Fibroblast of the aortic adventitia (primary cell): ENCODE data around the gene SLC22A17. TPM values are rescaled to one million over a fixed set of nuclear protein-coding genes. Genes with fewer than 3 reads are reported as not detected.
A peak's percentile ranks its signal among the peaks of the same experiment; 100 is the strongest.

Experiments used
- DNase-seq: peaks from one replicate; pipeline ENCODE4 v3.0.0-alpha.2; 2010; ENCODE audit warnings: low read depth
- H3K4me3 ChIP-seq: 2 replicates; pipeline ENCODE4 v1.5.1; 2011; ENCODE audit warnings: low read depth, mild to moderate bottlenecking, control low read depth, low read length, moderate library complexity
- CTCF ChIP-seq: IDR thresholded peaks from 2 replicates; pipeline ENCODE4 v1.5.1; 2011; ENCODE audit warnings: mild to moderate bottlenecking, low read length, control low read depth, inconsistent platforms; ENCODE audit not compliant: insufficient read depth
- total RNA-seq: library from RNA; depleted of rRNA; stranded (reverse); fragments of >200 nt; gene quantifications from 2 replicates; pipeline ENCODE4 v1.2.3, GENCODE V29; 2012; ENCODE audit warnings: low replicate concordance

SLC22A17 gene
- total RNA-seq, 1 donor = 13.4 TPM

DNA sequence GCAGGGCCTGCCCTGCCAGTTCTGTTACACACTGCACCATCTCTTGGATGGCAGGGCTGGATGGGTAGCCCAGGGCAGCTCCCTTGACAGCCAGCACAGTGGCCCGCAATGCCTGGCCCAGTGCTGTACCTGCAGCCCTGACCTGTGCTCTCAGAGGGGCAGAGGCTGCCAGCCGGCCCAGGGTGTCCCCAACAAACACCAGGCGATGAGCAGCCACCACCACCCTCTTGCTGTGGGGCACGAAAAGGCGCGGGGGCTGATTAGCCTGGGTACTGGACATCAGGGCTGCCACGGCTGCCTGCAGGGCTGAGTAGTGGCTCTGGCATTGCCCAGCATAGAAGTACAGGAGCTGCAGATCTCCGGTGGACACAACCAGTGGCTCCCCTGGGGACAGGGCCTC is 4.6 kb upstream of the SLC22A17 start:
- no peak overlapping the region for H3K4me3 ChIP-seq
- no peak for TF ChIP-seq CTCF
- DNase-seq = no peak

- DNase-seq = no peak
- no peak overlapping the region for H3K4me3 ChIP-seq
- no peak for TF ChIP-seq CTCF
Observed at GRCh38 chr14:23356662-23357061, 4.0 kb upstream of the SLC22A17 start.

- no peak overlapping the region for H3K4me3 ChIP-seq
- no peak for TF ChIP-seq CTCF
- no peak for DNase-seq
Observed at GRCh38 chr14:23355871-23356435, 3.3 kb upstream of the SLC22A17 start.

GRCh38 chr14:23354990-23355389 is 2.3 kb upstream of the SLC22A17 start:
- no peak overlapping the region for H3K4me3 ChIP-seq
- TF ChIP-seq CTCF = no peak
- DNase-seq = no peak

DNA sequence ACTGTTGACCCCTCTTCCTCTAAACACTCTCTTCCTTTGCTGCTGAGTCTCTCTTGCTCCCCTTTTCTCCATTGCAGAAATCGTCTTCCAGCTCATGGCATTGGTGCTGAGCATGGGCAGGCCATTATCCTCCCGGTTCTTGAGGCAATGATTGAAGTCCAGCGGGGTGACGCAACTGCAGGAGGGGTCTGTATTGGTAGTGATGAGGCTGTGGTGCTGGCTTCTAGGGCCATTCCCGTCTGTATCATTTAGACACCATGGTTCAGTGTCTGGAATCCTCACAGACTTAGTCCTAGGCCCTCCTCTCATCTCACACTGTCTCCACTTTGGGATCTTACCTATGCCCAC is 720 bp upstream of the SLC22A17 start:
- no peak for TF ChIP-seq CTCF
- no peak for DNase-seq
- no peak overlapping the region for H3K4me3 ChIP-seq

GRCh38 chr14:23351681-23352505 is 794 bp downstream of the SLC22A17 start:
- no peak for TF ChIP-seq CTCF
- peak overlapping the region; percentile 78 for H3K4me3 ChIP-seq
- no peak for DNase-seq
